ENCODE results near the gene IFFO2. TPM values are rescaled to one million over a fixed set of nuclear protein-coding genes. Genes with fewer than 3 reads are reported as not detected.
A peak's percentile ranks its signal among the peaks of the same experiment; 100 is the strongest.

Gene IFFO2
- total and polyA plus RNA-seq, 2 of the 8 experiments (the other 6 are each of a cell fraction or from before 2014, with no cell fraction given) = 6.6 to 10.4 TPM

DNA sequence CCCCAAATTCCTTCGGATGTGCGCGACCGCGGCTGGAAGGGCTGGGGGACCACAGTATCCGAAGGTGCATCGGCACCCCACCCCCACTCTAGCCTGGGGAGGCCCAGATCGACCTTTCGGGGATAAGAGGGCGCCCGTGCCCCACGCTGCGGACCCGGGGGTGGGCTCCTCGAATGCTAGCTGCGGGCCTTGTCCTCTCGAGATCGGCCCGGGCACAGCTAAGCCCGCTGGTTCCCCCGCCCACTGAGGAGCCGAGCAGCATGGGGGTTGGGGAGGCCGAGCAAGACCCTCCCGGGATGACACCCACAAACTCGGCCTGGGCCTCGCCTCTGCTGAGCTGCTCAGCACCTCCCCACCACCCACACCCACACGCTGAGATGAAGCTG is 653 bp upstream of the IFFO2 start:
- Histone ChIP-seq H3K18ac (ENCODE audit: extremely low read depth, low read length) (peak overlapping the region; percentile 90), H3K9me3 (ENCODE audit: insufficient read depth in 2 of 2, low read depth in 1 of 2, low read length in 1 of 2) (no peaks in the 10 kb centered on the region), H4K5ac (ENCODE audit: insufficient read length, low read depth, low read length) (peak overlapping the region; percentile 62), H3K23me2 (ENCODE audit: low read depth, low read length) (peaks cover 12% of the 10 kb centered on the region; the same call in 1 of the 2 replicates), H2AK5ac (ENCODE audit: low read depth, low read length) (no peak overlapping the region), H3K4ac (replicated peaks; ENCODE audit: insufficient read length, low read depth, low read length) (no peak overlapping the region), H3K56ac (replicated peaks; ENCODE audit: insufficient read length, low read depth, low read length) (no peak overlapping the region), H3K4me2 (ENCODE audit: insufficient read depth in 1 of 2, low read depth in 2 of 2, low read length in 2 of 2) (peak overlapping the region; percentile 71 to 96), H3K14ac (ENCODE audit: insufficient read length) (no peak overlapping the region), H2BK15ac (ENCODE audit: low read length) (no peak overlapping the region; the same call in 1 of the 2 replicates), H3K23ac (ENCODE audit: insufficient read length) (no peak overlapping the region), H3K79me2 (ENCODE audit: control insufficient read depth in 1 of 2, insufficient read depth in 2 of 2, low read length in 2 of 2) (no peaks in the 10 kb centered on the region), H3K79me1 (ENCODE audit: low read depth, low read length) (0 out of 2 replicates have a peak, but pooled peaks cover 3% of the 10 kb centered on the region), H2BK5ac (ENCODE audit: low read depth, low read length) (peak overlapping the region; percentile 75; the same call in 1 of the 2 replicates), H4K91ac (replicated peaks; ENCODE audit: insufficient read length, low read length) (no peak overlapping the region), H3K27me3 (replicated peaks in 1 of 4; ENCODE audit: control insufficient read depth in 3 of 4, extremely low read depth in 1 of 4, insufficient read depth in 3 of 4, low read length in 3 of 4) (peaks cover 5 to 40% (median 24%) of the 10 kb centered on the region in 4 experiments; a peak in 6 of 7 replicates), H2BK12ac (ENCODE audit: low read depth, low read length) (peak overlapping the region; percentile 50; the same call in 1 of the 2 replicates), H2BK20ac (ENCODE audit: low read length) (no peak overlapping the region), H3K27ac (ENCODE audit: low read depth, low read length) (no peak overlapping the region), H4K8ac (ENCODE audit: extremely low read depth, insufficient read depth, low read length) (peak overlapping the region; percentile 80; the same call in 1 of the 2 replicates), H2BK120ac (replicated peaks; ENCODE audit: low read depth, low read length) (no peak overlapping the region), H3K4me3 (ENCODE audit: extremely low read depth in 1 of 4, insufficient read depth in 2 of 4, low read depth in 3 of 4, low read length in 4 of 4) (peak overlapping the region; percentile 49 to 74 (median 64)), H4K20me1 (replicated peaks in 1 of 2; ENCODE audit: control insufficient read depth in 1 of 2, insufficient read depth in 2 of 2, low read length in 2 of 2) (peaks cover 2 to 3% of the 10 kb centered on the region in 2 experiments), H2AFZ (ENCODE audit: low read length) (peak overlapping the region; percentile 7; the same call in 1 of the 2 replicates), H3K36me3 (ENCODE audit: control insufficient read depth in 2 of 4, insufficient read depth in 4 of 4, low read length in 3 of 4) (no peaks in the 10 kb centered on the region), H3K4me1 (replicated peaks in 1 of 4; ENCODE audit: control insufficient read depth in 3 of 4, insufficient read depth in 4 of 4, low read length in 3 of 4) (peaks cover 0 to 3% (median 2%) of the 10 kb centered on the region in 4 experiments; a peak in 4 of 7 replicates), H3K9ac (replicated peaks in 1 of 4; ENCODE audit: extremely low read depth in 1 of 4, low read depth in 3 of 4, low read length in 3 of 4) (peak overlapping the region in 2 of 4 experiments; percentile 29 to 35; a peak in 4 of 7 replicates)
- 7% methylated on average over 18 of the region's 27 CpGs; no CpG with 5 or more reads in 1 of the 2 experiments for WGBS, 2 experiments (ENCODE audit: extremely low coverage in 1 of 2, insufficient coverage in 1 of 2, insufficient read length in 1 of 2, insufficient replicate concordance in 2 of 2, low coverage in 1 of 2, low lambda C conversion rate in 2 of 2, missing lambda C conversion rate in 1 of 2)
- ChIA-PET CTCF (ENCODE audit: partially characterized antibody) (interaction anchor here (1.3 to 7.6 kb wide), 6 partner anchors 10 to 113 kb away, joined by 3 to 40 read pairs (median 12); no protein-coding TSS in a partner anchor), POLR2A (ENCODE audit: partially characterized antibody) (interaction anchor here (1.0 to 5.1 kb wide), 7 partner anchors 10 to 76 kb away, joined by 3 to 28 read pairs (median 8); no protein-coding TSS in a partner anchor)
- FAIRE-seq = no peak
- DNase-seq (ENCODE audit: low read depth in 1 of 2, low spot score in 2 of 2) = no peak
- TF ChIP-seq JUN (IDR thresholded peaks at IDR 0.05; ENCODE audit: low read depth, low read length) = no peak
- TF ChIP-seq, protein P1, sequence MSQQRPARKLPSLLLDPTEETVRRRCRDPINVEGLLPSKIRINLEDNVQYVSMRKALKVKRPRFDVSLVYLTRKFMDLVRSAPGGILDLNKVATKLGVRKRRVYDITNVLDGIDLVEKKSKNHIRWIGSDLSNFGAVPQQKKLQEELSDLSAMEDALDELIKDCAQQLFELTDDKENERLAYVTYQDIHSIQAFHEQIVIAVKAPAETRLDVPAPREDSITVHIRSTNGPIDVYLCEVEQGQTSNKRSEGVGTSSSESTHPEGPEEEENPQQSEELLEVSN (IDR thresholded peaks at IDR 0.05) = no peak
- TF ChIP-seq TEAD4 (IDR thresholded peaks at IDR 0.05; ENCODE audit: low read depth, low read length) = no peak
- TF ChIP-seq PHF8 (conservative IDR thresholded peaks at IDR 0.05; ENCODE audit: low read depth, low read length) = no peak; the same call in 1 of the 2 replicates
- no peak for TF ChIP-seq CTBP2 (IDR thresholded peaks at IDR 0.05; ENCODE audit: borderline replicate concordance, insufficient read depth, insufficient read length, low read length)
- TF ChIP-seq RBBP5 (IDR thresholded peaks at IDR 0.05; ENCODE audit: borderline replicate concordance, low read depth, low read length) = peak; percentile 62; the same call in 1 of the 2 replicates
- TF ChIP-seq FOSL1 (IDR thresholded peaks at IDR 0.05; ENCODE audit: insufficient read depth, low read depth, low read length) = no peak
- no peak for TF ChIP-seq HDAC2 (IDR thresholded peaks at IDR 0.05; ENCODE audit: borderline replicate concordance in 1 of 2, low read depth in 2 of 2, low read length in 2 of 2)
- no peak for TF ChIP-seq KDM1A (IDR thresholded peaks at IDR 0.05; ENCODE audit: borderline replicate concordance, low read length)
- no peak for TF ChIP-seq BRCA1 (IDR thresholded peaks at IDR 0.05; ENCODE audit: low read depth, low read length)
- TF ChIP-seq ASH2L (IDR thresholded peaks at IDR 0.05; ENCODE audit: low read length) = peak; percentile 53
